ENCODE results near the gene MRGPRF. TPM values are rescaled to one million over a fixed set of nuclear protein-coding genes. Genes with fewer than 3 reads are reported as not detected.
A peak's percentile ranks its signal among the peaks of the same experiment; 100 is the strongest.

MRGPRF gene
- total RNA-seq, 1 donor from 2014 or later: 1.2 TPM

DNA sequence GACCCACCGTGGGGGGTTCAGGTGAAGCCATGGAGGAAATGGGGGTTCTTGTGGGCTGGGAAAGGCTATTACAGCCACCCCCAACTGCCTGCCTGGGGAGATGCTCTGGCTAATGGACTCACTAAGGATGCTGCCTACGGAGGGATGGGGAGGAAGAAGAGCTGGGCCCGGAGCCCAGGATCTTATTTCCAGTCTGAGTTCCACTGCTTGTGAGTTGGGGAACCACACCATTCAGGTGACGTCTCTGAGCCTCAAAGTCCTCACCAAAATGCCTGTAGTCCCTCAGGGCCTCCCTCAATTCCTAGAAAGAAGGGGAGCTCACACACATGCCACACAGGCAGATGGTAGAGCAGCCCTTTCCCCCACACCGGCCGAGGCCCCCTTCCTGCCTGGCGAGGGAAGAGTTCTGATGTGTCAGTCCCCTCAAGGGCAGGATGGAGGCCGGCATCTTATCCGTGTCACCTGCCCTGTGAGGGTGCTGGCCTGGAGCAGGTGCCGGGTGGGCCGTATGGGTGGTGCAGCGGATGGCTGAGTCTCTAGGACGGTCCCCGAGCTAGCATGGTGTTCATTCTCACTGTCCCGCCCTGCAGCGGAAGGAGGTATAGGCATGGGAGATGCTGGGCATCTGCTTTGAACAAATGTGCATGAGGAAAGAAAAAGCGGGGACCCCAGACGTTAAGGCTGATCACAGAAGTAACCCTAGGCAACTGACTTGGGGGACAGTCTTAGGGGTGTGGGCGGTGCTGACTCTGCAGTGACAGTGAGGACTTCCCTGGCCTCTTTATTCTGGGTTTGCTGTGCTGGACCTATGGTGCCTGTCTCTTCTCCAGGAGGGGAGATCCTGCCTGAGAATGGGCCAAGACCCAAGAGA is 15.7 kb downstream of the MRGPRF start:
- Histone ChIP-seq H3K36me3 (ENCODE audit: control insufficient read depth, insufficient read depth, low read length) (no peaks in the 10 kb centered on the region), H3K4me3 (ENCODE audit: low read depth, low read length) (no peak overlapping the region), H3K27me3 (ENCODE audit: control insufficient read depth, insufficient read depth, low read length) (no peaks in the 10 kb centered on the region)
- TF ChIP-seq, protein P1, sequence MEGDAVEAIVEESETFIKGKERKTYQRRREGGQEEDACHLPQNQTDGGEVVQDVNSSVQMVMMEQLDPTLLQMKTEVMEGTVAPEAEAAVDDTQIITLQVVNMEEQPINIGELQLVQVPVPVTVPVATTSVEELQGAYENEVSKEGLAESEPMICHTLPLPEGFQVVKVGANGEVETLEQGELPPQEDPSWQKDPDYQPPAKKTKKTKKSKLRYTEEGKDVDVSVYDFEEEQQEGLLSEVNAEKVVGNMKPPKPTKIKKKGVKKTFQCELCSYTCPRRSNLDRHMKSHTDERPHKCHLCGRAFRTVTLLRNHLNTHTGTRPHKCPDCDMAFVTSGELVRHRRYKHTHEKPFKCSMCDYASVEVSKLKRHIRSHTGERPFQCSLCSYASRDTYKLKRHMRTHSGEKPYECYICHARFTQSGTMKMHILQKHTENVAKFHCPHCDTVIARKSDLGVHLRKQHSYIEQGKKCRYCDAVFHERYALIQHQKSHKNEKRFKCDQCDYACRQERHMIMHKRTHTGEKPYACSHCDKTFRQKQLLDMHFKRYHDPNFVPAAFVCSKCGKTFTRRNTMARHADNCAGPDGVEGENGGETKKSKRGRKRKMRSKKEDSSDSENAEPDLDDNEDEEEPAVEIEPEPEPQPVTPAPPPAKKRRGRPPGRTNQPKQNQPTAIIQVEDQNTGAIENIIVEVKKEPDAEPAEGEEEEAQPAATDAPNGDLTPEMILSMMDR (IDR thresholded peaks at IDR 0.05; ENCODE audit: insufficient read depth, low read length, poor library complexity, severe bottlenecking): no peak
- no peak for DNase-seq (ENCODE audit: low read depth)

DNA sequence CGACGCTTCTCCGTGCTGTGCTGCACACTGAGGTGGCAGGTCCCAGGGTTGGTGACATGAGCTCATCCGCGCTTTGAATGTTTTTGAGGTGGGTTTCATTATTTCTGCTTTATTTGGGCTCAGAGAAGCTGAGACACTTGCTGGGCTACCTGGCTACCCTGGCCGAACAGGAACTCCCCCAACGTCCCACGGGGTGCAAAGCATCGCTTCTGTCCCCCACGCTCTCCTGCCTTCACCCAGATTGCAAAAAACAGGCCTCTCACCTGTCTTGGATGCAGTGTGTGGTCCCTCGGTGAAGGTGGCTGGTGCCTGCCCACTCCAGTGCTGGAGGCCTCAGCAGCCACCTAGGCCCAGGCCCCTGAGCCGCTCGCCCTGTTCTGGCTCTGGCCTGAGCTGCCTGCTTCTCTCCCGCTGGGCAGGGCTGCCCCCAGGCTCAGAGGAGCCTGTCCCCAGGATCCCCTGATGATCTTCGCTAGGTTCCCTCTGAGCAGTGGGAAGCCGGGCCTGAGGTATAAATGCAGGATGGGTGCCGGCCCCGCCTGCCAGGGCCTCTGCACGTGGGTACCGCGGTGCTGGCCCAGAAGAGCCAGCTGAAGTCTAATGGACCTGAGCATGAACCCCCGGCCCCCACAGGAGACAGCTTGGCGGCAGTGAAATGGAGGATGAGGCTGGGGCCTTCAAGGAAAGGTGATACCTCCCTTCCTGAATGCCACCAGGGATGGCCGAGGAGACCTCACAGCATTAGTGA is 16.5 kb downstream of the MRGPRF start:
- H3K36me3 ChIP-seq (ENCODE audit: control insufficient read depth, insufficient read depth, low read length): no peaks in the 10 kb centered on the region
- H3K4me3 ChIP-seq (ENCODE audit: low read depth, low read length): no peak overlapping the region
- TF ChIP-seq, protein P1 (IDR thresholded peaks at IDR 0.05; ENCODE audit: insufficient read depth, low read length, poor library complexity, severe bottlenecking): no peak
- no peak for DNase-seq (ENCODE audit: low read depth)
- H3K27me3 ChIP-seq (ENCODE audit: control insufficient read depth, insufficient read depth, low read length): no peaks in the 10 kb centered on the region

DNA sequence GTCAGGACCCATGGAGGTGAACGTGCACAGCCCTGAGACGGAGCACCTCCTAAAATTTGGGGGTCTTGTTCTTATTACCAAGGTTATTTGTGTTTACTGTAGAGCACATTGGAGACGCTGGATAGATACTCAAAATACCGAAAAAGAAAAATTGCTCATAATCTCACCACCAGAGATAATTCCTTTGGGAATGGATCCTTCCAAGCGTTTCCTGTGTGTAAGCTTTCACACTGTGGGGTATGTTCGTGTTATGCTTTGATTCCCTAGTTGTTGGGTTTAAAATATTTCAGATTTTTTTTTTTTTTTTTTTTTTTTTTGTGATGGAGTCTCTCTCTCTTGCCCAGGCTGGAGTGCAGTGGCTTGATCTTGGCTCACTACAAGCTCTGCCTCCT is 18.2 kb downstream of the MRGPRF start:
- DNase-seq (ENCODE audit: low read depth): no peak
- H3K36me3 ChIP-seq (ENCODE audit: control insufficient read depth, insufficient read depth, low read length): no peaks in the 10 kb centered on the region
- peaks cover 2% of the 10 kb centered on the region for H3K27me3 ChIP-seq (ENCODE audit: control insufficient read depth, insufficient read depth, low read length)
- H3K4me3 ChIP-seq (ENCODE audit: low read depth, low read length): no peak overlapping the region
- TF ChIP-seq, protein P1 (IDR thresholded peaks at IDR 0.05; ENCODE audit: insufficient read depth, low read length, poor library complexity, severe bottlenecking): no peak

GRCh38 chr11:68994161-68994893 is 18.7 kb downstream of the MRGPRF start:
- H3K36me3 ChIP-seq (ENCODE audit: control insufficient read depth, insufficient read depth, low read length): no peaks in the 10 kb centered on the region
- no peak for DNase-seq (ENCODE audit: low read depth)
- peaks cover 2% of the 10 kb centered on the region for H3K27me3 ChIP-seq (ENCODE audit: control insufficient read depth, insufficient read depth, low read length)
- TF ChIP-seq, protein P1 (IDR thresholded peaks at IDR 0.05; ENCODE audit: insufficient read depth, low read length, poor library complexity, severe bottlenecking): no peak
- no peak overlapping the region for H3K4me3 ChIP-seq (ENCODE audit: low read depth, low read length)

DNA sequence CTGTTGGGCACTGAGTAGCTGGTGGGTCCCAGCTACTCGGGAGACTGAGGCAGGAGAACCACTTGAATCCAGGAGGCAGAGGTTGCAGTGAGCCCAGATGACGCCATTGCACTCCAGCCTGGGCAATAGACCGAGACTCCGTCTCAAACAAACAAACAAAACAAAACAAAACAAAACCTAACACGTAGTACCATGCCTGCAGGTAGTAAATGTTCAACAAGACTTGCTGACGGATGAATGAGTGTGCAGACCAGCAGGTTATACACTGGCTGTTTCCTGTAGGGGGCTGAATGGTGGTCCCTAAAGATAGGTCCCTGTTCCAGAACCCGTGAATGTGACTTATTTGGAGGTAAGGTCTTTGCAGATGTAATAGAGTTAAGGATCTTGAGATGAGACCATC is 19.5 kb downstream of the MRGPRF start:
- Histone ChIP-seq H3K36me3 (ENCODE audit: control insufficient read depth, insufficient read depth, low read length) (no peaks in the 10 kb centered on the region), H3K27me3 (ENCODE audit: control insufficient read depth, insufficient read depth, low read length) (peaks cover 2% of the 10 kb centered on the region), H3K4me3 (ENCODE audit: low read depth, low read length) (no peak overlapping the region)
- no peak for DNase-seq (ENCODE audit: low read depth)
- TF ChIP-seq, protein P1 (IDR thresholded peaks at IDR 0.05; ENCODE audit: insufficient read depth, low read length, poor library complexity, severe bottlenecking): peak; percentile 7
